NK-92 (cell line): ENCODE results near the gene CLIC4.
"Not testable (repeated sequence)": the region's sequence is repeated elsewhere in the genome, so short reads cannot be mapped to it uniquely, and the experiment has no call there.

Experiments used
- DNase-seq: peaks from one replicate; lab custom pipeline; 2025; ENCODE audit not compliant: unreplicated experiment; lab: John Stamatoyannopoulos, UW

Gene CLIC4

GRCh38 chr1:24803220-24803619 lies 58.0 kb downstream of the CLIC4 start:
- DNase-seq = no peak

GRCh38 chr1:24803987-24804530 lies 58.8 kb downstream of the CLIC4 start:
- DNase-seq = no peak

GRCh38 chr1:24805534-24806301 lies 60.5 kb downstream of the CLIC4 start:
- DNase-seq = no peak

GRCh38 chr1:24806588-24806987 lies 61.3 kb downstream of the CLIC4 start:
- DNase-seq = no peak

GRCh38 chr1:24811494-24811893 lies 66.2 kb downstream of the CLIC4 start:
- not testable (repeated sequence) for DNase-seq

- DNase-seq = not testable (repeated sequence)
Measured at GRCh38 chr1:24820221-24820620, 75.0 kb downstream of the CLIC4 start.

- no peak for DNase-seq
Measured at GRCh38 chr1:24822887-24823286, 77.6 kb downstream of the CLIC4 start.

- not testable (repeated sequence) for DNase-seq
Measured at GRCh38 chr1:24823486-24823885, 78.2 kb downstream of the CLIC4 start.

- DNase-seq = no peak
Measured at GRCh38 chr1:24825174-24825573, 79.9 kb downstream of the CLIC4 start.

- DNase-seq = no peak
Measured at GRCh38 chr1:24826510-24826909, 81.3 kb downstream of the CLIC4 start.

- DNase-seq = no peak
Measured at GRCh38 chr1:24827379-24828135, 82.3 kb downstream of the CLIC4 start.

GRCh38 chr1:24828183-24828886 lies 83.1 kb downstream of the CLIC4 start:
- no peak for DNase-seq

- DNase-seq = no peak
Measured at GRCh38 chr1:24828887-24829192, 83.6 kb downstream of the CLIC4 start.

- DNase-seq = no peak
Measured at GRCh38 chr1:24830680-24831272, 85.5 kb downstream of the CLIC4 start.

- no peak for DNase-seq
Measured at GRCh38 chr1:24841593-24841992, 96.3 kb downstream of the CLIC4 start.

GRCh38 chr1:24846671-24847070 lies 101.4 kb downstream of the CLIC4 start:
- DNase-seq = no peak

GRCh38 chr1:24847995-24848881 lies 103.0 kb downstream of the CLIC4 start:
- peak; percentile 31 for DNase-seq

- no peak for DNase-seq
Measured at GRCh38 chr1:24849672-24850295, 104.5 kb downstream of the CLIC4 start.

GRCh38 chr1:24850328-24850920 lies 105.2 kb downstream of the CLIC4 start:
- no peak for DNase-seq
